ENCODE results near the gene RESP18.

DNA sequence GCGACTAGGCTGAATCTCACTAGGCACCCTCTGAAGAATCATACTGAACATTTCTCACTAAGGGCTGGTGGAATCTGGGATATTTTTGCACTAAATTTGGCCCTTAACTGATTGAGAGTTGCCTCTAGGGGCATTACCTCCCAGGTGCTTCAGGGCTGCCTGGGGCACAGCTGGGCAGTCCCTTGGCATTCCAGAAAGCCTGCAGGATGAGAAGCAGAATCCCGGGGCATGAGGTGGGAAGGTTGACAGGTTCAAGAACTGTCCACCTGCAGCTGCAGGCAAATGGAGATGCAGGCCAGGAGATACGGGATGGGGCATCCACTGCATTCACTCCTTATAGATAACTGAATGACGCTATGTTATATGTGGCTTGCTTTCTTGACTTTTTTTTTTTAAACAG, 7.4 kb downstream of the RESP18 start:
- TF ChIP-seq, protein P1, sequence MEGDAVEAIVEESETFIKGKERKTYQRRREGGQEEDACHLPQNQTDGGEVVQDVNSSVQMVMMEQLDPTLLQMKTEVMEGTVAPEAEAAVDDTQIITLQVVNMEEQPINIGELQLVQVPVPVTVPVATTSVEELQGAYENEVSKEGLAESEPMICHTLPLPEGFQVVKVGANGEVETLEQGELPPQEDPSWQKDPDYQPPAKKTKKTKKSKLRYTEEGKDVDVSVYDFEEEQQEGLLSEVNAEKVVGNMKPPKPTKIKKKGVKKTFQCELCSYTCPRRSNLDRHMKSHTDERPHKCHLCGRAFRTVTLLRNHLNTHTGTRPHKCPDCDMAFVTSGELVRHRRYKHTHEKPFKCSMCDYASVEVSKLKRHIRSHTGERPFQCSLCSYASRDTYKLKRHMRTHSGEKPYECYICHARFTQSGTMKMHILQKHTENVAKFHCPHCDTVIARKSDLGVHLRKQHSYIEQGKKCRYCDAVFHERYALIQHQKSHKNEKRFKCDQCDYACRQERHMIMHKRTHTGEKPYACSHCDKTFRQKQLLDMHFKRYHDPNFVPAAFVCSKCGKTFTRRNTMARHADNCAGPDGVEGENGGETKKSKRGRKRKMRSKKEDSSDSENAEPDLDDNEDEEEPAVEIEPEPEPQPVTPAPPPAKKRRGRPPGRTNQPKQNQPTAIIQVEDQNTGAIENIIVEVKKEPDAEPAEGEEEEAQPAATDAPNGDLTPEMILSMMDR (IDR thresholded peaks at IDR 0.05), result no peak
- TF ChIP-seq POLR2AphosphoS5 (IDR thresholded peaks at IDR 0.05) (no peak), POLR2A (IDR thresholded peaks at IDR 0.05) (no peak)
